OCI-LY7 (cell line): ENCODE results near the gene ACCSL. TPM values are rescaled to one million over a fixed set of nuclear protein-coding genes. Genes with fewer than 3 reads are reported as not detected.

Experiments used
- BruUV-seq: library from RNA; stranded (reverse); fragments of 400-500 nt; replicated peaks from 2 replicates; lab custom pipeline; 2021; lab: Mats Ljungman, UMichigan
- CTCF ChIA-PET: fragments of 300-600 bp; sonication (Branson Sonifier 250); formaldehyde crosslinking; loops from one replicate; lab custom pipeline; 2022; ENCODE audit warnings: antibody characterized with exemption; ENCODE audit not compliant: unreplicated experiment; lab: Charles Lee
- POLR2A ChIA-PET: fragments of 300-600 bp; sonication (Branson Sonifier 250); formaldehyde crosslinking; loops from one replicate; lab custom pipeline; 2022; ENCODE audit warnings: antibody characterized with exemption; lab: Charles Lee
- DNase-seq: peaks from one replicate; pipeline ENCODE4 v3.0.0-alpha.2; 2015; ENCODE audit warnings: low spot score
- H2AFZ ChIP-seq: fragments of 200-600 bp; sonication (generic), shearing (Covaris generic); 2 replicates; pipeline ENCODE4 v1.6.1; 2014; ENCODE audit warnings: mild to moderate bottlenecking, antibody characterized with exemption, low read length, moderate library complexity
- H3K27ac ChIP-seq: fragments of 200-600 bp; sonication (generic); 2 replicates; pipeline ENCODE4 v1.5.1; 2014; ENCODE audit warnings: mixed run types, low read depth, mild to moderate bottlenecking, moderate library complexity, low read length, inconsistent platforms; ENCODE audit not compliant: poor library complexity, severe bottlenecking
- H3K36me3 ChIP-seq: fragments of 200-600 bp; sonication (generic); 2 replicates; pipeline ENCODE4 v1.6.1; 2014; ENCODE audit warnings: mild to moderate bottlenecking, antibody characterized with exemption, low read length, moderate library complexity, mixed read lengths; ENCODE audit not compliant: insufficient read depth
- H3K4me1 ChIP-seq: fragments of 200-600 bp; sonication (generic); 2 replicates; pipeline ENCODE4 v1.5.1; 2014; ENCODE audit warnings: mild to moderate bottlenecking, low read length; ENCODE audit not compliant: insufficient read depth, poor library complexity, severe bottlenecking
- H3K4me2 ChIP-seq: fragments of 200-600 bp; sonication (generic); 2 replicates; pipeline ENCODE4 v1.6.1; 2014; ENCODE audit warnings: mild to moderate bottlenecking, low read length
- H3K4me3 ChIP-seq: fragments of 200-600 bp; sonication (generic); 2 replicates; pipeline ENCODE4 v1.5.1; 2014; ENCODE audit warnings: mild to moderate bottlenecking, low read depth, low read length; ENCODE audit not compliant: poor library complexity, severe bottlenecking
- H3K79me2 ChIP-seq: fragments of 200-600 bp; sonication (generic); 2 replicates; pipeline ENCODE4 v1.6.1; 2016; ENCODE audit warnings: low read depth, mild to moderate bottlenecking, low read length, moderate library complexity, mixed read lengths; ENCODE audit not compliant: insufficient read depth
- H3K9me2 ChIP-seq: fragments of 200-600 bp; sonication (generic); 2 replicates; pipeline ENCODE4 v1.6.1; 2016; ENCODE audit warnings: mild to moderate bottlenecking, low read length, mixed read lengths; ENCODE audit not compliant: insufficient read depth
- H3K9me3 ChIP-seq: fragments of 200-600 bp; sonication (generic); 2 replicates; pipeline ENCODE4 v1.6.1; 2014; ENCODE audit warnings: mild to moderate bottlenecking, mixed run types, low read length, mixed read lengths
- H4K20me1 ChIP-seq: fragments of 200-600 bp; sonication (generic); 2 replicates; pipeline ENCODE4 v1.6.1; 2014; ENCODE audit warnings: mild to moderate bottlenecking, antibody characterized with exemption, low read length, moderate library complexity, mixed read lengths; ENCODE audit not compliant: insufficient read depth
- CTCF ChIP-seq: fragments of 200-600 bp; sonication (generic); conservative IDR thresholded peaks from 2 replicates; pipeline ENCODE4 v1.5.1; 2014; ENCODE audit warnings: mild to moderate bottlenecking, antibody characterized with exemption, low read length, moderate library complexity, mixed read lengths
- EZH2phosphoT487 ChIP-seq: fragments of 200-600 bp; sonication (generic); IDR thresholded peaks from 2 replicates; pipeline ENCODE4 v1.6.1; 2018; ENCODE audit warnings: low read depth, borderline replicate concordance, mild to moderate bottlenecking, mixed run types, antibody characterized with exemption, low read length, moderate library complexity, mixed read lengths
- intact Hi-C: fragments of 100-400 bp; cut with micrococcal nuclease; formaldehyde crosslinking; loops from one replicate; pipeline ENCODE4 v1.10.0; 2022; ENCODE audit not compliant: unreplicated experiment
- total RNA-seq, 2 experiments: library from RNA; depleted of rRNA in 1 of 2; stranded (reverse); fragments of >200 nt in 1 of 2; shearing (Covaris generic) in 1 of 2; gene quantifications; 2 replicates each; pipeline ENCODE4 v1.2.3, GENCODE V29; 2014 to 2022

ACCSL gene
- total RNA-seq, 2 experiments from 2014 or later: not detected

- intact Hi-C loops: no loop called here
- no peak overlapping the region for H3K27ac ChIP-seq
- POLR2A ChIA-PET: no interaction called here
- no peak for DNase-seq
- CTCF ChIA-PET: no interaction called here
- BruUV-seq: no TSS peak
- no peak overlapping the region for H2AFZ ChIP-seq
- H3K4me3 ChIP-seq: no peak overlapping the region
- no peak overlapping the region for H3K4me2 ChIP-seq
- H3K9me3 ChIP-seq: no peaks in the 10 kb centered on the region
- no peaks in the 10 kb centered on the region for H3K4me1 ChIP-seq
- TF ChIP-seq CTCF (no peak), EZH2phosphoT487 (no peak)
- H3K79me2 ChIP-seq: no peaks in the 10 kb centered on the region
- H4K20me1 ChIP-seq: no peaks in the 10 kb centered on the region
- no peaks in the 10 kb centered on the region for H3K36me3 ChIP-seq
- no peaks in the 10 kb centered on the region for H3K9me2 ChIP-seq
Measured at GRCh38 chr11:44033411-44033850, 14.3 kb upstream of the ACCSL start.

- Histone ChIP-seq H3K4me3 (no peak overlapping the region), H3K36me3 (no peaks in the 10 kb centered on the region), H3K9me3 (no peaks in the 10 kb centered on the region), H3K4me1 (no peaks in the 10 kb centered on the region), H4K20me1 (no peaks in the 10 kb centered on the region), H3K27ac (no peak overlapping the region), H3K9me2 (no peaks in the 10 kb centered on the region), H2AFZ (no peak overlapping the region), H3K4me2 (no peak overlapping the region), H3K79me2 (no peaks in the 10 kb centered on the region)
- TF ChIP-seq EZH2phosphoT487: no peak
- no peak for TF ChIP-seq CTCF
- CTCF ChIA-PET: no interaction called here
- intact Hi-C loops: no loop called here
- POLR2A ChIA-PET: interaction anchor here (0.6 kb wide), 1 partner anchor 450 kb away, joined by 3 read pairs; no protein-coding TSS in a partner anchor
- BruUV-seq: no TSS peak
- no peak for DNase-seq
Measured at GRCh38 chr11:44033856-44034255, 13.9 kb upstream of the ACCSL start.

GRCh38 chr11:44034639-44035038, 13.1 kb upstream of the ACCSL start:
- Histone ChIP-seq H3K4me1 (no peaks in the 10 kb centered on the region), H3K79me2 (no peaks in the 10 kb centered on the region), H4K20me1 (no peaks in the 10 kb centered on the region), H3K9me2 (no peaks in the 10 kb centered on the region), H3K36me3 (no peaks in the 10 kb centered on the region), H3K4me2 (no peak overlapping the region), H3K4me3 (no peak overlapping the region), H3K27ac (no peak overlapping the region), H3K9me3 (no peaks in the 10 kb centered on the region), H2AFZ (no peak overlapping the region)
- ChIA-PET CTCF (no interaction called here), POLR2A (interaction anchor here (0.6 kb wide), 1 partner anchor 451 kb away, joined by 3 read pairs; no protein-coding TSS in a partner anchor)
- no peak for DNase-seq
- TF ChIP-seq CTCF (no peak), EZH2phosphoT487 (no peak)
- BruUV-seq: no TSS peak
- intact Hi-C loops: loop anchor here (5.0 kb wide), 1 partner anchor 142 kb away; no protein-coding TSS in a partner anchor
